Stimulated activated CD4-positive, alpha-beta T cell treated with anti-CD3 and anti-CD28 coated beads, Interleukin-4, amount 100 ng/mL, for 1 hour (primary cell): ENCODE measurements around the gene NOTCH2.

Experiments
- DNase-seq: peaks from one replicate; pipeline ENCODE4 v3.0.0-alpha.2; 2020

NOTCH2 gene

GRCh38 chr1:119869995-119870394 lies 199.5 kb downstream of the NOTCH2 start:
- DNase-seq = no peak

DNA sequence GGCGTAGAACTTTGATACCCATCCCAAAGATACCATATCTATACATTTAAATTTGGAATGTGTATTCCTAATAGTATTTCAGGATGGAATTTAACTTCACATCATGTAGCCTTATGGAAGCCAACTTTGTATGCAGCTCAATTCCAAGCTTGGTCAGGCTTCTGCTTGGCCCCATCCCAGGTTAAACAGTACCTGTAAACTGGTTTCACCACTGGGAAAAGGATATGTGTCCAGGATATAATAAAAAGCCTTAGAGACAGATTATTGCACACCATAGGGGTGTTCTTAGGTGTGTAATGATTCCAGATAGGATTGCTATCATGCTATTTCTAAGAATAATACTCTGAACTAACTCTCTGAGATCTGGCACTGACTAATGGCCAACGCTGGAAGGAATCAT lies 201.3 kb downstream of the NOTCH2 start:
- no peak for DNase-seq

DNA sequence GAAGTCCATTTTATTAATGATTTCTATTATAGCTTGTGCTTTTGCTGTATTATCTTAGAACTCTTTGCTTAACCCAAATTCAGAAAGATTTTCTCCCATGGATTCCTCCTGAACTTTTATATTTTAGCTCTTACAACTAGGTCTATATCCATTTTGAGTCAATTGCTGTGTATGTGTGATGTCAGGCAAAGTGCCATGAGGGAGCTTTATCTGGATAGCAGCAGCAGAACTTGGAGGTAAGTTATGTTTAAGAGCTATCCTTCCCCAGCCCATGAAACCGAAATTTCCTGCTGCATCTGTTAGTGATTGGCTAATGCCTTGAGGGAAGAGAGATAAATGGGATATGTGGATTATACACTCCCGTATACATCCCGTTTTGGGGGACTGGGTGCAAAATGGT lies 203.0 kb downstream of the NOTCH2 start:
- no peak for DNase-seq

DNA sequence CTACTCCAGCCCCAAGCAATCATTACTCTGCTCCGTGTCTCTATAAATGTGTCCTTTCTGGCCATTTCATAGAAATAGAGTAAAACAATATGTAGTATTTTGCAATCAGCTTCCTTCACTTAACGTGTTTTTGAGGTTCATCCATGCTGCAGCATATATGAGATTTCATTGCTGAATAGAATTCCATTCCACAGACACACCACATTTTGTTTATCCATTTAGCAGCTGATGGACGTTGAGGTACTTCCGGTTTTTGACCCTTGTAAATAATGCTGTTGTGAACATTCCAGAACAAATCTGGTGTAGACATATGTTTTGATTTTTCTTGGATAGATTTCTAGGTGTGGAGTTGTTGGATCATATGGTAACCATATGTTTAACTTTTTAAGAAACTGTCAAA lies 203.8 kb downstream of the NOTCH2 start:
- DNase-seq = no peak

GRCh38 chr1:119862276-119862675 lies 207.2 kb downstream of the NOTCH2 start:
- no peak for DNase-seq
